Neural cell (in vitro differentiated cells): Measurements from ENCODE around the gene ZDHHC4. TPM values are rescaled to one million over a fixed set of nuclear protein-coding genes. Genes with fewer than 3 reads are reported as not detected.

Source experiments
- H2AFZ ChIP-seq: fragments of 200-600, 300-800 bp; sonication (generic), shearing (Covaris generic); 2 replicates; pipeline ENCODE4 v1.6.0; 2014; ENCODE audit warnings: low read depth, mild to moderate bottlenecking, antibody characterized with exemption, low read length, moderate library complexity
- H3F3A ChIP-seq: fragments of 200-600 bp; shearing (Covaris generic); 2 replicates; pipeline ENCODE4 v1.6.1; 2016; ENCODE audit warnings: mild to moderate bottlenecking, moderate library complexity, mixed read lengths, antibody characterized with exemption, low read length; ENCODE audit not compliant: insufficient read depth, poor library complexity, severe bottlenecking
- H3K27ac ChIP-seq: fragments of 200-600, 300-800 bp; sonication (generic), shearing (Covaris generic); 2 replicates; pipeline ENCODE4 v1.5.1; 2014; ENCODE audit warnings: mild to moderate bottlenecking, low read length, moderate library complexity
- H3K27me3 ChIP-seq: fragments of 300-800, 200-600 bp; sonication (generic), shearing (Covaris generic); 2 replicates; pipeline ENCODE4 v1.6.0; 2014; ENCODE audit warnings: mild to moderate bottlenecking, low read depth, low read length, moderate library complexity; ENCODE audit not compliant: insufficient read depth
- H3K36me3 ChIP-seq: fragments of 300-800, 200-600 bp; sonication (generic), shearing (Covaris generic); 2 replicates; pipeline ENCODE4 v1.5.1; 2014; ENCODE audit warnings: mild to moderate bottlenecking, antibody characterized with exemption, low read length, moderate library complexity; ENCODE audit not compliant: insufficient read depth
- H3K4me2 ChIP-seq: fragments of 300-800, 200-600 bp; sonication (generic), shearing (Covaris generic); 2 replicates; pipeline ENCODE4 v1.6.0; 2014; ENCODE audit warnings: mild to moderate bottlenecking, low read length
- H3K4me3 ChIP-seq: fragments of 300-800, 200-600 bp; sonication (generic), shearing (Covaris generic); 2 replicates; pipeline ENCODE4 v1.5.1; 2014; ENCODE audit warnings: mild to moderate bottlenecking, low read length, moderate library complexity
- H3K79me2 ChIP-seq: fragments of 200-600 bp; shearing (Covaris generic); replicated peaks from 2 replicates; pipeline ENCODE4 v1.6.0; 2014; ENCODE audit warnings: mild to moderate bottlenecking, low read length, moderate library complexity; ENCODE audit not compliant: insufficient read depth
- H3K9ac ChIP-seq: fragments of 300-800, 200-600 bp; sonication (generic), shearing (Covaris generic); 2 replicates; pipeline ENCODE4 v1.6.1; 2016; ENCODE audit warnings: mild to moderate bottlenecking, low read length, mixed read lengths
- H3K9me2 ChIP-seq: fragments of 200-600 bp; shearing (Covaris generic); 2 replicates; pipeline ENCODE4 v1.6.1; 2016; ENCODE audit warnings: mild to moderate bottlenecking, low read length, mixed read lengths; ENCODE audit not compliant: insufficient read depth
- H3K9me3 ChIP-seq: fragments of 200-600, 300-800 bp; sonication (generic), shearing (Covaris generic); 2 replicates; pipeline ENCODE4 v1.6.1; 2016; ENCODE audit warnings: mild to moderate bottlenecking, mixed run types, low read length, moderate library complexity, mixed read lengths
- H4K20me1 ChIP-seq: fragments of 200-600 bp; shearing (Covaris generic); 2 replicates; pipeline ENCODE4 v1.6.1; 2016; ENCODE audit warnings: mild to moderate bottlenecking, mixed run types; ENCODE audit not compliant: insufficient read depth
- EP300 ChIP-seq: fragments of 450-650 bp; conservative IDR thresholded peaks from 2 replicates; pipeline ENCODE4 v1.6.1; 2014; ENCODE audit warnings: antibody characterized with exemption, mild to moderate bottlenecking, moderate library complexity; ENCODE audit not compliant: poor library complexity, severe bottlenecking
- EZH2 ChIP-seq: fragments of 200-600, 300-800 bp; shearing (Covaris generic), sonication (generic); IDR thresholded peaks from 2 replicates; pipeline ENCODE4 v1.6.1; 2014; ENCODE audit warnings: antibody characterized with exemption, low read length, borderline replicate concordance, mild to moderate bottlenecking; ENCODE audit not compliant: insufficient read depth, poor library complexity, severe bottlenecking
- MXI1 ChIP-seq: fragments of 450-650 bp; conservative IDR thresholded peaks from 2 replicates; pipeline ENCODE4 v1.6.1; 2014; ENCODE audit warnings: antibody characterized with exemption, mild to moderate bottlenecking; ENCODE audit not compliant: poor library complexity, severe bottlenecking
- POLR2AphosphoS5 ChIP-seq: IDR thresholded peaks from 2 replicates; pipeline ENCODE4 v1.6.1; 2012
- RAD21 ChIP-seq: fragments of 450-650 bp; conservative IDR thresholded peaks from 2 replicates; pipeline ENCODE4 v1.6.1; 2014; ENCODE audit warnings: antibody characterized with exemption, mild to moderate bottlenecking, moderate library complexity
- SMC3 ChIP-seq: fragments of 450-650 bp; conservative IDR thresholded peaks from 2 replicates; pipeline ENCODE4 v1.6.1; 2014; ENCODE audit warnings: antibody characterized with exemption, mild to moderate bottlenecking, moderate library complexity; ENCODE audit not compliant: poor library complexity
- TAF1 ChIP-seq: IDR thresholded peaks from 2 replicates; pipeline ENCODE4 v1.6.1; 2012; ENCODE audit warnings: low read depth
- polyA plus RNA-seq: library from polyadenylated mRNA; depleted of rRNA; stranded (reverse); fragments of >200 nt; gene quantifications from 2 replicates; pipeline ENCODE4 v1.2.3, GENCODE V29; 2014
- TF ChIP-seq, protein P1 (sequence below): fragments of 450-650 bp; IDR thresholded peaks from 2 replicates; pipeline ENCODE4 v1.5.1; 2014; ENCODE audit warnings: antibody characterized with exemption, mild to moderate bottlenecking, moderate library complexity; ENCODE audit not compliant: poor library complexity, severe bottlenecking
- TF ChIP-seq, protein P2 (sequence below): IDR thresholded peaks from 2 replicates; pipeline ENCODE4 v1.6.1; 2012; ENCODE audit warnings: borderline replicate concordance

ZDHHC4 gene
- polyA plus RNA-seq, 1 donor from 2014 or later, result 52.2 TPM

DNA sequence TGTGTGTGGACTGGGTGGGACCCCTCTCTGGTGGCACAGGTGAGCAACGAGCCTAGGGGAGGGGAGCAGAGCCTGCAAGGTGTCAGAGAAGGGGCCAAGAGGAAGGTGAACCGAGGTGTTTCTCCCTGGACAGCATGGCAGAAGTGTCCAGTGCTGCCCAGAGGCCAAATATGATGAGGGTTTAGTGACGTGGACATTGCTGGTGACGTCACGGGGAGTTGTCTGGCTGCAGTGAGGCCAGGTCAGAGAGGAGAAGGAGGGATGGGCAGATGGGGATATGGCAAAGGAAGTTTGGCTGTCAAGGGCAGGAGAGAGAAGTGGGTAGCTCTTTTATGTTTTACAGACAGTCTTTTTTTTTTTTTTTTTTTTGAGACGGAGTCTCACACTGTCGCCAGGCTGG, 35.6 kb downstream of the ZDHHC4 start:
- no peaks in the 10 kb centered on the region for H3K36me3 ChIP-seq
- H3F3A ChIP-seq, result no peaks in the 10 kb centered on the region
- H3K27ac ChIP-seq, result no peak overlapping the region
- H2AFZ ChIP-seq, result no peak overlapping the region
- H4K20me1 ChIP-seq, result no peaks in the 10 kb centered on the region
- H3K79me2 ChIP-seq, result no peaks in the 10 kb centered on the region
- TF ChIP-seq EP300, result no peak
- no peak for TF ChIP-seq TAF1
- TF ChIP-seq, protein P1, sequence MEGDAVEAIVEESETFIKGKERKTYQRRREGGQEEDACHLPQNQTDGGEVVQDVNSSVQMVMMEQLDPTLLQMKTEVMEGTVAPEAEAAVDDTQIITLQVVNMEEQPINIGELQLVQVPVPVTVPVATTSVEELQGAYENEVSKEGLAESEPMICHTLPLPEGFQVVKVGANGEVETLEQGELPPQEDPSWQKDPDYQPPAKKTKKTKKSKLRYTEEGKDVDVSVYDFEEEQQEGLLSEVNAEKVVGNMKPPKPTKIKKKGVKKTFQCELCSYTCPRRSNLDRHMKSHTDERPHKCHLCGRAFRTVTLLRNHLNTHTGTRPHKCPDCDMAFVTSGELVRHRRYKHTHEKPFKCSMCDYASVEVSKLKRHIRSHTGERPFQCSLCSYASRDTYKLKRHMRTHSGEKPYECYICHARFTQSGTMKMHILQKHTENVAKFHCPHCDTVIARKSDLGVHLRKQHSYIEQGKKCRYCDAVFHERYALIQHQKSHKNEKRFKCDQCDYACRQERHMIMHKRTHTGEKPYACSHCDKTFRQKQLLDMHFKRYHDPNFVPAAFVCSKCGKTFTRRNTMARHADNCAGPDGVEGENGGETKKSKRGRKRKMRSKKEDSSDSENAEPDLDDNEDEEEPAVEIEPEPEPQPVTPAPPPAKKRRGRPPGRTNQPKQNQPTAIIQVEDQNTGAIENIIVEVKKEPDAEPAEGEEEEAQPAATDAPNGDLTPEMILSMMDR, result no peak
- TF ChIP-seq EZH2, result no peak
- TF ChIP-seq, protein P2, sequence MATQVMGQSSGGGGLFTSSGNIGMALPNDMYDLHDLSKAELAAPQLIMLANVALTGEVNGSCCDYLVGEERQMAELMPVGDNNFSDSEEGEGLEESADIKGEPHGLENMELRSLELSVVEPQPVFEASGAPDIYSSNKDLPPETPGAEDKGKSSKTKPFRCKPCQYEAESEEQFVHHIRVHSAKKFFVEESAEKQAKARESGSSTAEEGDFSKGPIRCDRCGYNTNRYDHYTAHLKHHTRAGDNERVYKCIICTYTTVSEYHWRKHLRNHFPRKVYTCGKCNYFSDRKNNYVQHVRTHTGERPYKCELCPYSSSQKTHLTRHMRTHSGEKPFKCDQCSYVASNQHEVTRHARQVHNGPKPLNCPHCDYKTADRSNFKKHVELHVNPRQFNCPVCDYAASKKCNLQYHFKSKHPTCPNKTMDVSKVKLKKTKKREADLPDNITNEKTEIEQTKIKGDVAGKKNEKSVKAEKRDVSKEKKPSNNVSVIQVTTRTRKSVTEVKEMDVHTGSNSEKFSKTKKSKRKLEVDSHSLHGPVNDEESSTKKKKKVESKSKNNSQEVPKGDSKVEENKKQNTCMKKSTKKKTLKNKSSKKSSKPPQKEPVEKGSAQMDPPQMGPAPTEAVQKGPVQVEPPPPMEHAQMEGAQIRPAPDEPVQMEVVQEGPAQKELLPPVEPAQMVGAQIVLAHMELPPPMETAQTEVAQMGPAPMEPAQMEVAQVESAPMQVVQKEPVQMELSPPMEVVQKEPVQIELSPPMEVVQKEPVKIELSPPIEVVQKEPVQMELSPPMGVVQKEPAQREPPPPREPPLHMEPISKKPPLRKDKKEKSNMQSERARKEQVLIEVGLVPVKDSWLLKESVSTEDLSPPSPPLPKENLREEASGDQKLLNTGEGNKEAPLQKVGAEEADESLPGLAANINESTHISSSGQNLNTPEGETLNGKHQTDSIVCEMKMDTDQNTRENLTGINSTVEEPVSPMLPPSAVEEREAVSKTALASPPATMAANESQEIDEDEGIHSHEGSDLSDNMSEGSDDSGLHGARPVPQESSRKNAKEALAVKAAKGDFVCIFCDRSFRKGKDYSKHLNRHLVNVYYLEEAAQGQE, result no peak
- no peak for TF ChIP-seq MXI1
- TF ChIP-seq POLR2AphosphoS5, result no peak
- TF ChIP-seq RAD21, result no peak
- no peak for TF ChIP-seq SMC3
- no peak overlapping the region for H3K9ac ChIP-seq
- H3K4me2 ChIP-seq, result no peak overlapping the region
- no peaks in the 10 kb centered on the region for H3K9me3 ChIP-seq
- H3K9me2 ChIP-seq, result no peaks in the 10 kb centered on the region
- no peak overlapping the region for H3K4me3 ChIP-seq
- no peaks in the 10 kb centered on the region for H3K27me3 ChIP-seq

DNA sequence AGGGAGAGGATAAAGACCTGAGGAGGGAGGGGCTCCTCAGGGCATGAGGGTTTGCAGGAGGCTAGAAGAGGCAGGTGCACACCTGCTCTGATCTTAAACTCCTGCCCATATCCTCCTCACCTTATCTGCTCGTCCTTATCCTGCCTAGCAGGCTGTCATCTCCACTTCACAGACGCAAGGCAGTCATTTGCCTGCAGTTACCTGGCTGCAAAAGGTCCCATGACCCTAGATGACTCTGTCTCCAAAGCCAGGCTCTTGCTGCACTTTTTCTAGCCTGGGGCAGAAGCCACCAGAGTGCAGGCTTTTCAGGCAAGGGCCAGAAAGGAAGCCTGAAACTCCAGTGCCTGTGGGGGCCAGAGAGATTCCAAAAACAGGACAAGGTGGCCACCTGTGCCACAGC, 36.5 kb downstream of the ZDHHC4 start:
- Histone ChIP-seq H3K4me3 (no peak overlapping the region), H3F3A (no peaks in the 10 kb centered on the region), H3K36me3 (no peaks in the 10 kb centered on the region), H3K9me2 (no peaks in the 10 kb centered on the region), H2AFZ (no peak overlapping the region), H3K27ac (no peak overlapping the region), H3K9me3 (no peaks in the 10 kb centered on the region), H3K4me2 (no peak overlapping the region), H3K9ac (no peak overlapping the region), H3K27me3 (no peaks in the 10 kb centered on the region), H3K79me2 (no peaks in the 10 kb centered on the region), H4K20me1 (no peaks in the 10 kb centered on the region)
- TF ChIP-seq EZH2 (no peak), TAF1 (no peak)
